ENCODE measurements around the gene ZNF705A. TPM values are rescaled to one million over a fixed set of nuclear protein-coding genes. Genes with fewer than 3 reads are reported as not detected.

ZNF705A gene
- under 0.01 TPM in 1 of 2 replicates, not detected in the other for total RNA-seq

DNA sequence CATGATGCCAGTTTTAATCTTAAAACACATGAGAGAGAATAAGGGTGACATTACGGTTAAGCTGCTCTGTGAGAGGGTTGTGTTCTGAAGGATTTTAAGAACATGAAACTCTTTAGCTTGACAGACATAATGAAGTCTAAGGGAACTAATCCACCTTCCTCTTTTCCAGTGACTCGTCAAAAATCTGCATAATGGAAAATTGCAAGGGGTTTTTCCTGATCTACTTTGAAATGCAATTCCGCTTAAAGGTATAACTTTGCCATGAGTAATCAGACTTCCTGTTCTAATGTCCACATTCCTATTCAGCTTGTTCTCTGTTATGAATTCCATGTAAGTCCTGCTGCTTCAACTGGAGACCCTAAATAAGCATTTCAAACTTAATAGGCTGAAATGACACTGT lies at the start of gene ZNF705A:
Gene ZNF705A (plus strand): TSS at position 171 of the 400 bp plus-strand sequence. CDS start 15,611 bp downstream, outside the sequence.

GRCh38 chr12:8123124-8123912 lies 33.5 kb upstream of the ZNF705A start, which contains the start of gene CLEC4A:
TSS of gene CLEC4A (plus strand) at chr12:8123617. CDS start at chr12:8123879, 262 bp downstream.

GRCh38 chr12:8226992-8227731 lies 70.3 kb downstream of the ZNF705A start, which contains the start of gene FAM90A1:
TSS of gene FAM90A1 (minus strand) at chr12:8227618. CDS start at chr12:8224832, 2,786 bp downstream.

Other genes with a start within 250 kb of the ZNF705A start
- gene SLC2A3, start 220.8 kb upstream of the ZNF705A start, total RNA-seq, result 114 and 256 TPM in 2 replicates
- 4.0 and 4.2 TPM in 2 replicates for gene FOXJ2, start 124.3 kb upstream of the ZNF705A start, total RNA-seq
- gene C3AR1, start 90.7 kb upstream of the ZNF705A start, total RNA-seq, result 0.56 and 0.58 TPM in 2 replicates
- 77.5 and 83.7 TPM in 2 replicates for gene NECAP1, start 74.7 kb upstream of the ZNF705A start, total RNA-seq
- 0.85 TPM in 1 of 2 replicates, not detected in the other for gene CLEC4A, start 33.4 kb upstream of the ZNF705A start, total RNA-seq
- under 0.01 and 0.28 TPM in 2 replicates for gene FAM90A1, start 70.6 kb downstream of the ZNF705A start, total RNA-seq